Ureter (tissue), 1 donor: ENCODE results near the gene ZNF148. TPM values are rescaled to one million over a fixed set of nuclear protein-coding genes. Genes with fewer than 3 reads are reported as not detected.

ENCODE experiments used
- DNase-seq: peaks from one replicate; pipeline ENCODE4 v3.0.0-alpha.2; 2020; ENCODE audit warnings: low spot score
- total RNA-seq: library from RNA; stranded (reverse); gene quantifications from one replicate; pipeline ENCODE4 v1.2.4, GENCODE V29; 2023
- donor health status: DM: yes; HTN: yes; CAD: no.

ZNF148 gene
- total RNA-seq, 1 donor from 2014 or later: 50.2 TPM

DNA sequence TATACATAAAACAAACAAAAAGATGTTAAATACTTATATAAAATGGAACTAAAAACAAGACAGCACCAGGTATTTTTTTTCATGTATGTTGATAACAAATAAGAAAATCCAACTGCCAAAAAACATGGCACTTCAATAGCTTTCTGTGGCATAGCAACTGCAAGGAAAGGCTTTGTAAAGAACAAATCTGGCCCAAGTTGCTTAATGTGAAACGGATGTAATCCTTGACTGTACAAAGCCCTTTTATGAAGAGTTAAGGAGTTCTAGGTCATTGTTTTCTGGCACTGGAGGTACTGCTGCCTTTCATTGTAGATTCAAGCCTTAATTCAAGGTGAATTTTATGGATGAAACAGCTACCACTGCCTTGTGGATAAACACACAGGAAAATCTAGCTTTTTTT lies 93.7 kb downstream of the ZNF148 start:
- DNase-seq: no peak

DNA sequence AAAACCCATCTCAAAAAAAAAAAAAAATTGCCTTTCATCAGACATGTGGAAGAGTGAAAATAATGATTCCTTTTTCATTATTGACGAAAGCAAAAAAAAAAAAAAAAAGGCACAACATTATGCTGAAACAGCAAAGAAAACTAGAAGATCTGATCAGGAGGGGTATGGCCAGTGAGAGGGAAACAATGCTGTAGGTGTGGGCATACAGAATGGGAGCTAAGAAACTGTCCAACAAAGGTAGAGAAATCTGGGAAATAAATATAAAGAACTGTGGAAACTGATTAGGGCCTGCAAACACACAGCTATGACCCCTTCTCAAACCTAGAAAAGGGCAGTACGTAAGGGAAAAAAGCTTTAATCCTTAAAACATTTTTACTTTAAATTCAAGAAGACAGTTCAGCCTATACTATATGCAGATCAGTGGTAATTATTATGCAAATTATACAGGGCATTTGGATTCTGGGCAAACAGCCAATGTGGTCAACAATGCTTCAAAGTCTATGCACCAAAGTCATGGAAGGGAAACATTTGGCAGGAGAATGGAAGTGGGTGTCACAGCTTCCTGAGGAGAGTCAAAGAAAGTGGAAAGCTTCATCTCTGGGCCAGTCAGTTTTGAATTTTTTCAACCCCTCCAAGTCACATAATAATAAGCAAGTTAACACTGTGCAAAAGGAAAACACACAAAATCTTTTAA lies 94.3 kb downstream of the ZNF148 start:
- DNase-seq: no peak

DNA sequence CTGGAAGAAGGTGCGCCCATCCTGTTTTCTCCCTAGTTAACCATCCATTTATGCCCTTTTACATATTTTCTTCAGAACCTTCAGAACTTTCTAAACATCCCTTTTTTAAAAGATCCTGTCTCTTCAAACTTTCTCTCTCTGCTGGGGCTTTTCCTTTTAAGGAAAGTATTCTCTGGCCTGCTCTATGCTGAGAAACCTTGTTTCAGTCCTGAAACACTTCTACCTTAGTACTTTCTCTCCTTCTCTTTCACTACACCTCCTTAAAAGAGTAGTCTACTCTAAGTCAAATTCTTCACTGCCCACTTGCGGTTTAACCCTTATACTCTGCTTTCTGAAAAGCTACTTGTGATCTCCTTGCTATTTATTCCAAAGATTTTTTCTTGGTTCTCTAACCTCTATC lies 97.0 kb downstream of the ZNF148 start:
- DNase-seq: no peak

DNA sequence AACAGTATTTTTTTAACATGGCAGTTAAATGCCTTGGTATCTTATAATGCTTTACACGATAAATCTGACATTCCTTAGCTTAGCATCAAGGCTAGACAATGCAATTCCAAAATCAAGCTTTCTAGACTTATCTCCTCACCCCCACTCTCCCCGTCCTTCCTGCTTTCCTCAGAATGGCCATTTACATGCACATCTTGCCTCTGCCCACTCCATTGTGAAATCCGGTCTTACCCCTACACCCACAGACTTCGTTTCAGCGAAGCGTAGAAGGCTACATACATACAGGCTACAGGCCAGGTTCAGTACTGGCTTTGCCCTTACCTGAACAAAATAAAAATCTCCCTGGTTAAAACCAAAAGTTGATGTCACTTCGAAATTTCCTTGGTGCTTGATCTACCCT lies 104.0 kb downstream of the ZNF148 start:
- DNase-seq: no peak

DNA sequence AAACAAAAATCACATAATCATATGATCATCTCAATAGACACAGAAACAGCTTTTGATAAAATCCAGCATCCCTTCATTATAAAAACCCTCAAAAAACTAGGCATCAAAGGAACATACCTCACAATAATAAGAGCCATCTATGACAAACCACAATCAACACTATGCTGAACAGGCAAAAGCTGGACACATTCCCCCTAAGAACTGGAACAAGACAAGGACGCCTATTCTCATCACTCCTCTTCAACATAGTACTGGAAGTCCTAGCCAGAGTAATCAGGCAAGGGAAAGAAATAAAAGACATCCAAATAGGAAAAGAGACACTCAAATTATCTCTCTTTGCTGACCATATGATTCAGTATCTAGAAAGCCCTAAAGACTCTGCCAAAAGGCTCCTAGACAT lies 107.7 kb downstream of the ZNF148 start:
- no peak for DNase-seq

DNA sequence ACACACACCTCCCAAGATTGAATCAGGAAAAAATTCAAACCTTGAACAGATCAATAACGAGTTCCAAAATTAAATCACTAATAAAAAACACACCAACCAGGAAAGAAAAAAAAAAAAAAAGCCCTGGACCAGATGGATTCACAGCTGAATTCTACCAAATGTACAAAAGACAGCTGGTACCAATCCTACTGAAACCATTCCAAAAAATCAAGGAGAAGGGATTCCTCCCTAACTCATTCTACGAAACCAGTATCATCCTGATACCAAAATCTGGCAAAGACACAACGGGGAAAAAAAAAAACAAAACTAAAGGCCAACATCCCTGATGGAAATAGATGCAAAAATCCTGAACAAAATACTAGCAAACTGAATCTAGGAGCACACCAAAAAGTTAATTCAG lies 108.2 kb downstream of the ZNF148 start:
- no peak for DNase-seq

DNA sequence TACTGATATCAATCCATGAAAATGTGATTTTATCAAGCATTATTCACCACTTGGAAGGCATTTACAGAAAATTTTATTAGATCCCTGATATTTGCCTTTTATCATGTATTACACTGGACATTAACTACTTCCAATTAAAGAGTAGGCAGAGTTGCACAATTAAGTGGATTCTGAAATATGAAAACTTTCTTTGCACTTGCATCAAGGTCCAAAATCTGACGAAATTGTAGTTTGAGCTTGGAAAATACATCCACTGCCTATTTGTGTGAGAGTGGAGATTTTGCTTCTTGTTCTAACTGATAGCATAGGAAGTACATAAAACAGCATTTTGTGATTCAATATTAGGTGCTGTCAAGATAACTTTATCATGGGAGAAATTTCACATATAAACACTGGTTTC lies 113.0 kb downstream of the ZNF148 start:
- DNase-seq: no peak

DNA sequence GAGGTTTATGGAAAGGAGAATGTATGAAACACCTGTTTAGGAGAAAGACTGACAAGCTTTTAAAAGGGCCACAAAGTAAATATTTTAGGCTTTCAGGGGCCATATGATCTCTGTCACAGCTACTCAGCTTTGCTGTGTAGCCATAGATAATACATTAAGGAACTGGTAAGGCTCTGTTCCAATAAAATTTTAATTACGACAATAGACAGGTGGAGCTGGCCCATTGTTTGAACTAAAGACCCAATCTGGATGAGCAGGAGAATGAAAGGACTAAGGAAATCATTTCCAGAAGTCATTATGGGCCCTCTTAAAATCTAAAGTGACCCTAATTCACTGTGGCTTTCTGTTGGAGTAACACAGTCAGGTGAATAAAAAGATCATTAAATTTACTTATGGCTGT lies 114.1 kb downstream of the ZNF148 start:
- no peak for DNase-seq

DNA sequence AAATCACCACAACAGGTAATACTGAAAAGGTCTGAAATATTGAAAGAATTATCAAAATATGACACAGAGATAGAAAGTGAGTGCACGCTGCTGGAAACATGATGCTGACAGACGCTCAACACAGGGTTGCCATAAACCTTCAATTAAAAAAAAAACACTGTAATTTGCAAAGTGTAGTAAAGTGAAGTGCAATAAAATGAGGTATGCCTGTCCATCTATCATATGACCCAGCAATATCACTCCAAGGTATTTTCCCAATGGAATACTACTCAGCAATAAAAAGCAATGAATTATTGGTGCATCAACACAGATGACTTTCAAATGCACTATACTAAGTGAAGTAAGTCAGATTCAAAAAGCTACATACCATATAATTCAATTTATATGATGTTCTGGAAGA lies 115.0 kb downstream of the ZNF148 start:
- no peak for DNase-seq

DNA sequence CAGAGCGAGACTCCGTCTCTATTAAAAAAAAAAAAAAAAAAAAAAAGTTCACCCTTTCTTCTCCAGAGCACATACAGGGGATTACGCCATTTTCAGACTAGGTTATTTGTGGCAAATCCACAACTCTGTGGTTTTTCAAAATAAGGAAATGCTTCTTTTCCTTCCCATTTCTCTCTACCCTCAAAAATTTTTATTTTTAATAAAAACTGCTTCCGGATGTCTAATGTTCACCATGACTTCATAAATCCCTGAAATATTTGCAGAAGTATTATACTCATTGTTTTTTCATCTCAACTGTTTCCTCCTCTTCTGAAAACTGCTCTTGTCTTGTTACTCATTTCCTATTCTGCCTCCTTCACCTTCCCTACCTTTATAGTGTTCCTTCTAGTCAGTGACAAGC lies 117.6 kb downstream of the ZNF148 start:
- no peak for DNase-seq

DNA sequence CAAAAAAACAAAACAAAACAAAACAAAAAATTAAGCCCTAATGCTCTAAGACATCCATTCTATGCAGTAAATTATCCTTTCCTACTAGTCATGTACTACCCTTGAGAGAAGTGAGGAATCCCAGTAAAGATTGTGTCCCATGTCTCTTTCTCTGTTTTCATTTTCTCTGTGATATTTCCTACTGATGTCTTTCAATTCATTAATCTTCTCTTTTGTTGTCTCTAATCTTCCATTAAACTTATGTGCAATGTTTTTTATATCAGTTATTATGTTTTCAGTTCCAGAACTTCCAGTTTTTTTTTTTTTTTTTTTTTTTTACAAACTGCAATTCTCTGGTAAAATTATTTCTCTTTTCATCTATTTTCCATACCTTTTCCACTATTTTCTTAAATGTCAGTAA lies 118.5 kb downstream of the ZNF148 start:
- DNase-seq: no peak

DNA sequence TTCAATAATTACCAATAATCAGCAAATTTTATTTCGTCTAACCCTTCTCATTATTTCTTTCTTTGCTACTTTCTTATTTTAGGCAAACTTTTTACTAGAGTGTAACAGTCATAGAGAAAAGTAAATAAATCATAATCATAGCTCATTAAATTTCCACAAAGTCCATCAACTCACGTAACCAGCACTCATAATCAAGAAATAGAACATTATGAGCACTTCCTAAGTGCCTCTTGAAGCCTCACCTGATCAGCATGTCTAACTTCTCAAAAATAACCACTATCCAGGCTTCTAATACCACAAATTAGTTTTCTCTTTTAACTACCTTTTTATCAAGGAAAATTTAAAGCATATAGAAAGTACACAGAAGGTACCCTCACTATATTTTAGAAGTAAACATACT lies 124.2 kb downstream of the ZNF148 start:
- DNase-seq: no peak

DNA sequence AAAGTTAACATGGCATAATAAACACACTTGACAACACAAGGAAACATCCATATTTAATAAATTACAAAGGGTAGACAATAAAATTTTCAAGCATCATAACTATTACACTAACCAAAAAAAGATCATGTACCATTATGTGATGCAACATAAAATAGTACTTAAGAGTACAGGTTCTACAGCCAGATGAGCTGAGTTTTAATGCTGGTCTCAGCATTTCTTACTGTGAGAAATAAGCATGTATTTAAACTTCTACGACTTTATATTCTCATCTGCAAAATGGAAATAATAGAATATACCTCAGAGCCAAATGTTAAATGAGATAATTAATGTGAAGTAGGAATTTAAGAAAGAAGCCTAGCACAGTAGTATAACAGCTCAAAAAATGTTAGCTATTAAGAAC lies 128.9 kb downstream of the ZNF148 start:
- DNase-seq: no peak

DNA sequence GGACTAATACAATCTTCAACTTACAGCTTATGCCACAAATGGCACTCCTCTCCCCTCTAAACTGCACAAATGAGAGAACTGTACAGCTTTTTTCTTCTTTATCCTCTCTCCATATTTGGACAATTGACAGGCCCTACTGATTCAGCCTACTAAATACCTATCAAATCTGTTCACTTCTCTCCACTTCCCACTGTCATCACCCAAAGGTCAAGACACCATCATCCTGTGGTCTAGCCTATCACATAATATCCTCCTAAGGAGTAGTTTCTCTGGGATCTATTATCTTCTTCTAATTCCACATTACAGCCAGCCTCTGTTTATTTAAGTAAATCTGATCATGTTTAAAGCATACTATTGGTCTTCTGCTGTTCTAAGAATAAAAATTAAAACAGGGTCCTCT lies 129.6 kb downstream of the ZNF148 start:
- DNase-seq: no peak

DNA sequence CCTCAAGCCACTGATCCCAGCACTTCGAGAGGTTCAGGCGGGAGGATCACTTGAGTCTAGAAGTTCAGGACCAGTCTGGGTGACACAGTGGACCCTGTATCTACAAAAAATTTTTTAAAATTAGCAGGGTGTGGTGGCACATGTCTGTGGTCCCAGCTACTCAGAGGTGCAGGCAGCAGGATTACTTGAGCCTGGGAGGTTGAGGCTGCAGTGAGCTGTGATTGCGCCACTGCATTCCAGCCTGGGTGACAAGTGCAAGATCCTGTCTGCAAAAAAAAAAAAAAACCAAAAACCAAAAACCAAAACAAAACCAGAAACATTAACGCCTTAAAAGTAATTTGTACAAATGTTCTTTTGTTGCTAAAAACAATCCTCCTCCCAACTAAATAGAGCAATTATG lies 134.6 kb downstream of the ZNF148 start:
- no peak for DNase-seq

DNA sequence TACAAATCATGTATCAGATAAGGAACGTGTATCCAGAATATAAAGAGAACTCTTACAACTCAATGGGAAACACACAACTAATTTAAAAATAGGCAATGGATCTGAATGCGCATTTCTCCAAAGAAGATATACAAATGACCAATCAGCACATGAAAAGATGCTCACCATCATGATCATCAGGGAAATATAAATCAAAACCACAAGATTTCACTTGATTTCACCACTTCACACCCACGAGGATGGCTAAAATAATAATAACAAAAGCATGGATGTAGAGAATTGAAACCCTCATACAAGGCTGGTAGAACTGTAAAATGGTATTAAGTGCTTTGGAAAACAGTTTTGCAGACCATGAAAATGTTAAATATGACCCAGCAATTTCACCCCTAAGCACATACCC lies 135.9 kb downstream of the ZNF148 start:
- DNase-seq: no peak

DNA sequence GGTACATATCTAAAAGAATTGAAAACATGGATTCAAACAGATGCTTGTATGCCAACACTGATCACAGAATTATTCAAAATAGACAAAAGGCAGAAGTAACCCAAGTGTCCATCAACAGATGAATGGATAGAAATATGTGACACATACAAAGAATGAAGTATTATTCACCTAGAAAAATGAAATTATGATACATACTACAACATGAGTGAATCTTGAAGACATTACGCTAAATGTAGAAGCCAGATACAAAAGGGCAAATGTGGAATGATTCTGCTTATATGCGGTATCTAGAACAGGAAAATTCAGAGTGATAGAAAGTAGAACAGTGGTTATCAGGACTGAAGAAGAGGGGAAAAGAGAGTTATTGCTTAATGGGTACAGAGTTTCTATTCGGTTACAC lies 136.4 kb downstream of the ZNF148 start:
- no peak for DNase-seq

DNA sequence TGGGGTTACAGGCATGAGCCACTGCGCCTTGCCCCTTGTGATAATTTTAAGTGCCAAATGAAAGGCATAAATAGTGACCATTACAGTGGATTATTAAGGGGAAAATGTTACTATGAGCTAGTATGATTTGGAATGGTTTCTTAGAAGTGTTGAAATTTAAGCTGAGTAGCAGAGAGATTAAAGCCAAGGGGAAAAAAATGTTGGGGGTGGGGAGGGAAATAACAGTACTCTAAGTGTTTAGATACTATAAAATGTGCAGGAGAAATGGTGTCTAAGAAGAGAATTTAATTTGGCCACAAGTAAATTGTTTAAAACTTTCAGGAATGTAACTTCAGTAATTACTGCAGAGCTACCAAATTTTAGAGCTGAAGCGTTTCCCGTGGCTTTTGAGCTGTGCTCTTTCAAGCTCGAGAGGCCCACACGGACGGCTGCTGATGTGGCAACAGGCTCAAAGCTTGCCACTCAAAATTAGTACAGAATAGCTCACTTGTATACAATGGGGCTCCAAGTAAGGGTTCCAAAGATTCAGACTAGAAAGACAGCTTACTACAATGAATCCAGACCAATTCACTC lies 138.7 kb downstream of the ZNF148 start:
- DNase-seq: no peak

DNA sequence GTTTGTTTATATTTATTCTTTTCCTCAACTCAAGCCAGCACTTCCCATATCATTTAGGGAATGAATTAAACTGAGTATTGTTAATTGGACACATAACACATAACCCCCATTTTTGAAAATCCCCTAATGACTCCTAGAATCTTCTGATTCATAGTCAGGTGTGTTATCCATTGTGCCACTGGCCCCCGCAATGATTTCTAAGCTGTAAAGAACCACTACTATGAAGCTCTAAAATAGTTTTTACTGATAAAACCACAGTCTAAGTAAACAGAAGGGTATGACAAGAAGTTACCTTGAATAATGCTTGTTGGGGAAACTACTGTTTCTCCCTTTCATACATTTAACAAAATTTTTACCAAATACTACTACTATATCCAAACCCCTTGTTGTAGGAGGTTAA lies 140.3 kb downstream of the ZNF148 start:
- no peak for DNase-seq

DNA sequence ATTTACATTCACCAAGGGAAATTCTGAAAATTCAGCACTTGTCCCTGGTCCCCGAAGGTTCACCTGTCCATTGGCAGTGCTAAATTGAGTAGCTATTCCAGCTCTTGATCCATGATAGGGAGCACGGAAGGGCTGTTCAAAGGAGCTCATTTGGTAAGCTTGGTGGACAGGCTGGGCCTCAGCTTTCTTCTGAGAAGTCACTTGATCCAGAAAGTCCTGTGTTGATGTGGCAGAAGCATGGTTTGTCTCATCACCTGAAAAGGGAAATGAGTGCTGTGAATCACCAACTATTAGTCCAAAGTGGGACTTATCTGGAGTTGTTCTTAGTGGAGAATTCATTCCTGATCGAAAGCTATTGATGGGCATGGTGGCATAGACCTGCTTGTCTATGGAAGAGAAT lies 142.7 kb downstream of the ZNF148 start:
- no peak for DNase-seq

DNA sequence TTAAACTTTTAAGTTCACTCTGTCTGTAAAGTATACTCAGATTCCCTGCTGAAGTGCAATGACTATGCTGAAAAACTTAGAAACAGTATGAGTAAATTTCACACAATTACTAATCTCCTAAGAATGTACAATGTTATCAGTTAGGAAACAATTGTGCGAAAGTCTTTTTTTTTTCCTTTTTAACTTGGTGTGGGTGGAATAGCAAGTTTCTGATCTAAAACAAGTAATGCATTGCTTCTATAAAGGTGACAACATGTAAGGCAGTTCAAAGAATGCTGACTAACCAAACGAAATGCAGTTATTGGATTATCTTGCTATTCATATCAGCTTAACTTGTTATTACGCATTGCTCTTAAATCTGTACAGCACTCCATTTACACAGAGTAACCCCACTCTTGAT lies 143.2 kb downstream of the ZNF148 start:
- no peak for DNase-seq

DNA sequence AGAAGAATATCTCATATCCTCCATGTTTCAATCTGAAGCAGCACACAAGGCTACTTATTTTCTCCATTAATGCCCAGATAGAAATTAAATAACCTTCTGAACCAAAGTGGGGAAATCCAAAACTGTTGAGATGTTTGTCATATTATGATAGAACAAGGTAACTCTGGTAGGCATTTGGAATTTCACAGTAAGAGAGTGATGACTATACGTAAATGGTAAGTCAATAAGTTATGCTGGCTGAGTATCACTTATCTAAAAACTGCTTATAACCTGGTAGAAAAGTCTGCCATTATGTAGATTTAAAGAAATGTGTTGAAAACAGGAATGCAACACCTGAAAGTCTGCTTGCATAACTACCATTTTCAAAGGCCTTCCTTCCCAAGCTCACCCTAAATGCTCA lies 145.4 kb downstream of the ZNF148 start:
- no peak for DNase-seq

DNA sequence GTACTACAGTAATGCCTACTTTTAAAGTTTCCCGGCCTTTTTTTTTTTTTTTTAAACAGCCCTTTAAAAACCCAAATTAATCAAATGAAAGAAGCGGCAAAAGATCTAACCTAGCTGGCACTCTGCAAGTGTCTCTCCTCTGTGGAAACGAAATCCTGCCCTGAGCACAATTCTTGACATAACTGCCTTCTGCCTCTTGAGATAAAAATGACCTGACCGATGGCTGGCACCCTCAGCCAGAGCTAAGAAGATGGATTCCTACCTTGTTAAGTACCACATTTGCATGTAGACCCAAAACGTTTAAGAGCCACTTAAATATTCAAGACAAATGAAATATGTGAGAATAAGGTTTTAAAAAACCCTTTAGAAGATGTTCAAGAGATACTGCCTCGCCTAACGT lies 146.0 kb downstream of the ZNF148 start:
- DNase-seq: no peak

DNA sequence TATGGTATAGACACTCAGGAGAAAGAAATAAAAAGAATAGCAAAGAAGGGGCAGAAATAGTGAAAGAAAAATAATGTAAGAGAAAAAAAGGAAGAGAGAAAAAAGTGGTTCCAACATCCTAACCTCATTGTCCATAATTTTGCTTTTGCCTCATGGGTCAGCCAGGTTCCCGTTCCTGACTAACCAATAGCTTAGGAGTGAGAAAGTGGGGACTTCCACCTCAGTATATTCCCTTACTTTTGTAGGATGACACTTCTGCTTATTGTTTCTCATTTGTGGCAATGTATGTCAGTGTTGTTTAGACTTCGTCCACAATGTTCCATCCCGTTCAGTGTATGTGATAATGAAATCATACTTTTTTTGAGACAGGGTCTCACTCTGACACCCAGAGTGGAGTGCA lies 153.3 kb downstream of the ZNF148 start:
- DNase-seq: no peak
